Measurements from ENCODE around the gene TBKBP1. TPM values are rescaled to one million over a fixed set of nuclear protein-coding genes. Genes with fewer than 3 reads are reported as not detected.

The TBKBP1 gene
- total and polyA plus RNA-seq, 2 experiments from 2014 or later = 22.6 to 143 TPM

DNA sequence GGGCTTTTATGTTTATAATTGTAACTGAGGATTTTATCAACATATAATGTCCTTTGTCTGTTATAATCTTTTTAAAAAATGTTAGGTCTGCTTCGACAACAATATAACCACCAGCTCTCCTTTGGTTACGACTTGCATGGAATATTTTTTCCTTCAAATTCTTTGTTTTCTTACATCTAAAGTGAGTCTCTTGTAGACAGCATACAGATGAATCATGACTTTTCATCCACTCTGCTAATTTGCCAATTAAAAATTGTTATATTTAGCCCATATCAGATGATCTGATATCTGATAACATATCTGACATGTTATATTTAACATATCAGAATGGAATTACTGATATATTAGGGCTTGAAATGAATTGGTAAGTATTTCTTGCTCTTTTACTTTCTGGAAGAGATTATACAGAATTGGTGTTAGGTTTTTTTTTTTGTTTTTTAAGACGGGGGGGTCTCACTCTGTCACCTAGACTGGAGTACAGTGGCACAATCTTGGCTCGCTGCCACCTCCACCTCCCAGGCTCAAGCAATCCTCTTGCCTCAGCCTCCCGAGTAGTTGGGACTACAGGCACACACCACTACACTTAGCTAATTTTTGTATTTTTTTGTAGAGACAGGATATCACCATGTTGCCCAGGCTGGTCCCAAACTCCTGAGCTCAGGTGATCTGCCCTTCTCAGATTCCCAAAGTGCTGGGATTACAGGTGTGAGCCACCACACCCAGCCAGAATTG, 66.6 kb downstream of the TBKBP1 start:
- Histone ChIP-seq H3K36me3 (no peaks in the 10 kb centered on the region), H3K27me3 (peaks cover 16% of the 10 kb centered on the region), H3K27ac (no peak overlapping the region), H3K9me3 (ENCODE audit: low read depth) (peaks cover 3% of the 10 kb centered on the region), H3K4me1 (ENCODE audit: low read depth) (no peaks in the 10 kb centered on the region), H3K4me3 (no peak overlapping the region)
- TF ChIP-seq, protein P1, sequence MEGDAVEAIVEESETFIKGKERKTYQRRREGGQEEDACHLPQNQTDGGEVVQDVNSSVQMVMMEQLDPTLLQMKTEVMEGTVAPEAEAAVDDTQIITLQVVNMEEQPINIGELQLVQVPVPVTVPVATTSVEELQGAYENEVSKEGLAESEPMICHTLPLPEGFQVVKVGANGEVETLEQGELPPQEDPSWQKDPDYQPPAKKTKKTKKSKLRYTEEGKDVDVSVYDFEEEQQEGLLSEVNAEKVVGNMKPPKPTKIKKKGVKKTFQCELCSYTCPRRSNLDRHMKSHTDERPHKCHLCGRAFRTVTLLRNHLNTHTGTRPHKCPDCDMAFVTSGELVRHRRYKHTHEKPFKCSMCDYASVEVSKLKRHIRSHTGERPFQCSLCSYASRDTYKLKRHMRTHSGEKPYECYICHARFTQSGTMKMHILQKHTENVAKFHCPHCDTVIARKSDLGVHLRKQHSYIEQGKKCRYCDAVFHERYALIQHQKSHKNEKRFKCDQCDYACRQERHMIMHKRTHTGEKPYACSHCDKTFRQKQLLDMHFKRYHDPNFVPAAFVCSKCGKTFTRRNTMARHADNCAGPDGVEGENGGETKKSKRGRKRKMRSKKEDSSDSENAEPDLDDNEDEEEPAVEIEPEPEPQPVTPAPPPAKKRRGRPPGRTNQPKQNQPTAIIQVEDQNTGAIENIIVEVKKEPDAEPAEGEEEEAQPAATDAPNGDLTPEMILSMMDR (IDR thresholded peaks at IDR 0.05; ENCODE audit: low read depth, low read length) = no peak
- DNase-seq (ENCODE audit: low read depth in 1 of 2, low spot score in 1 of 2) = no peak

Other genes with a start within 250 kb of the TBKBP1 start
- gene NPEPPS, start 163.1 kb upstream of the TBKBP1 start, total RNA-seq = 55.8 and 75.0 TPM in 2 replicates
- gene NPEPPS, start 163.1 kb upstream of the TBKBP1 start, polyA plus RNA-seq = 123 and 153 TPM in 2 replicates
- gene KPNB1, start 44.2 kb upstream of the TBKBP1 start, total RNA-seq = 218 and 318 TPM in 2 replicates
- 97.9 and 125 TPM in 2 replicates for gene KPNB1, start 44.2 kb upstream of the TBKBP1 start, polyA plus RNA-seq
- gene TBX21, start 39.1 kb downstream of the TBKBP1 start, total RNA-seq = 1.0 and 2.9 TPM in 2 replicates
- gene TBX21, start 39.1 kb downstream of the TBKBP1 start, polyA plus RNA-seq = 0.12 and 1.5 TPM in 2 replicates
- gene OSBPL7, start 127.6 kb downstream of the TBKBP1 start, total RNA-seq = 12.2 and 20.5 TPM in 2 replicates
- gene OSBPL7, start 127.6 kb downstream of the TBKBP1 start, polyA plus RNA-seq = 12.1 and 18.0 TPM in 2 replicates
- gene MRPL10, start 137.4 kb downstream of the TBKBP1 start, total RNA-seq = 79.1 and 87.1 TPM in 2 replicates
- 70.0 and 108 TPM in 2 replicates for gene MRPL10, start 137.4 kb downstream of the TBKBP1 start, polyA plus RNA-seq
- gene LRRC46, start 137.5 kb downstream of the TBKBP1 start, total RNA-seq = 0.46 TPM in 1 of 2 replicates, not detected in the other
- 1.9 and 2.5 TPM in 2 replicates for gene LRRC46, start 137.5 kb downstream of the TBKBP1 start, polyA plus RNA-seq
- 101 and 149 TPM in 2 replicates for gene SCRN2, start 147.1 kb downstream of the TBKBP1 start, total RNA-seq
- 139 and 179 TPM in 2 replicates for gene SCRN2, start 147.1 kb downstream of the TBKBP1 start, polyA plus RNA-seq
- 5.8 and 6.3 TPM in 2 replicates for gene SP6, start 157.0 kb downstream of the TBKBP1 start, total RNA-seq
- 4.6 and 5.0 TPM in 2 replicates for gene SP6, start 157.0 kb downstream of the TBKBP1 start, polyA plus RNA-seq
- gene SP2, start 202.1 kb downstream of the TBKBP1 start, total RNA-seq = 3.7 and 3.9 TPM in 2 replicates
- 6.9 and 10.5 TPM in 2 replicates for gene SP2, start 202.1 kb downstream of the TBKBP1 start, polyA plus RNA-seq
- gene PNPO, start 247.4 kb downstream of the TBKBP1 start, total RNA-seq = 11.7 and 12.9 TPM in 2 replicates
- gene PNPO, start 247.4 kb downstream of the TBKBP1 start, polyA plus RNA-seq = 12.9 and 15.6 TPM in 2 replicates